ENCODE data around the gene NR4A1. TPM values are rescaled to one million over a fixed set of nuclear protein-coding genes. Genes with fewer than 3 reads are reported as not detected.

NR4A1 gene
- total and polyA plus RNA-seq, 2 of the 13 experiments (the other 11 are each of a cell fraction or from before 2014, with no cell fraction given): 5.7 to 15.2 TPM

- peak; percentile 95 for TF ChIP-seq TARDBP (CRISPR knock-in tag; IDR thresholded peaks at IDR 0.05)
- TF ChIP-seq ELF3 (CRISPR knock-in tag; IDR thresholded peaks at IDR 0.05): peak; percentile 75
- TF ChIP-seq ZBTB2 (CRISPR knock-in tag; IDR thresholded peaks at IDR 0.05; ENCODE audit: low read depth): peak; percentile 79; the same call in 1 of the 2 replicates
- TF ChIP-seq ZNF407 (CRISPR knock-in tag; IDR thresholded peaks at IDR 0.05; ENCODE audit: not compliant biosample characterization): no peak
- TF ChIP-seq CBFB (CRISPR knock-in tag; IDR thresholded peaks at IDR 0.05): peak; percentile 84; the same call in 1 of the 2 replicates
- no peak for TF ChIP-seq NCOA5 (CRISPR knock-in tag; IDR thresholded peaks at IDR 0.05)
- TF ChIP-seq SAFB2 (CRISPR knock-in tag; IDR thresholded peaks at IDR 0.05; ENCODE audit: borderline replicate concordance, low read depth): peak; percentile 59; the same call in 1 of the 2 replicates
- no peak; the same call in 1 of the 2 replicates for TF ChIP-seq JDP2 (CRISPR knock-in tag; IDR thresholded peaks at IDR 0.05; ENCODE audit: borderline replicate concordance)
- no peak for TF ChIP-seq ZNF225 (CRISPR knock-in tag; IDR thresholded peaks at IDR 0.05)
- TF ChIP-seq SNAI1 (CRISPR knock-in tag; IDR thresholded peaks at IDR 0.05; ENCODE audit: borderline replicate concordance): 0 out of 2 replicates have a peak, but pooled peaks have one; percentile 74
- peak; percentile 73 for TF ChIP-seq TOE1 (CRISPR knock-in tag; IDR thresholded peaks at IDR 0.05)
- peak; percentile 25; the same call in 1 of the 2 replicates for TF ChIP-seq ZNF335 (CRISPR knock-in tag; IDR thresholded peaks at IDR 0.05)
- 0 out of 2 replicates have a peak, but pooled peaks have one; percentile 50 for TF ChIP-seq ZSCAN20 (CRISPR knock-in tag; IDR thresholded peaks at IDR 0.05; ENCODE audit: borderline replicate concordance)
- peak; percentile 96 for TF ChIP-seq POGZ (CRISPR knock-in tag; IDR thresholded peaks at IDR 0.05)
- peak; percentile 53 for TF ChIP-seq KDM4B (CRISPR knock-in tag; IDR thresholded peaks at IDR 0.05)
- TF ChIP-seq REL (CRISPR knock-in tag; conservative IDR thresholded peaks at IDR 0.05): no peak
- peak; percentile 85; the same call in 1 of the 2 replicates for TF ChIP-seq ZNF235 (CRISPR knock-in tag; IDR thresholded peaks at IDR 0.05; ENCODE audit: borderline replicate concordance)
- TF ChIP-seq ERF (CRISPR knock-in tag; IDR thresholded peaks at IDR 0.05): peak; percentile 85
Measured at GRCh38 chr12:52069327-52070184, 18.3 kb downstream of the NR4A1 start, which contains the start of gene ATG101 (continued).

Data from HepG2 (cell line).